Adrenal gland (tissue), 5 donors: ENCODE results near the gene SP8.

Experiments
- CTCF ChIP-seq, 6 experiments: fragments of 450-650 bp in 4 of 6; fragments of 200-600 bp in 2 of 6; sonication (generic) in 1 of 6; IDR thresholded peaks; 1 replicate in 5 of 6; 2 replicates in 1 of 6; pipeline versions ENCODE4 v1.5.1 to v1.8.0; 2016 to 2021; ENCODE audit warnings: antibody characterized with exemption in 6 of 6, mild to moderate bottlenecking in 2 of 6, moderate library complexity in 1 of 6
- POLR2A ChIP-seq, 2 donors: fragments of 450-650 bp; IDR thresholded peaks; one replicate each; pipeline ENCODE4 v1.6.1; 2017; ENCODE audit warnings: antibody characterized with exemption in 2 of 2, mild to moderate bottlenecking in 2 of 2, moderate library complexity in 1 of 2
- donor health status: DM: no; HTN: no; CAD: no.

GRCh38 chr7:20744954-20745446, 41.7 kb downstream of the SP8 start:
- TF ChIP-seq CTCF (IDR thresholded peaks at IDR 0.05) (no peak), POLR2A (IDR thresholded peaks at IDR 0.05) (no peak)
